Suprapubic skin (tissue), 4 donors: Measurements from ENCODE around the gene UBE2QL1.

Experiments used
- CTCF ChIP-seq, 2 donors: fragments of 200-600 bp in 1 of 2; fragments of 450-650 bp in 1 of 2; sonication (generic) in 1 of 2; IDR thresholded peaks; one replicate each; pipeline ENCODE4 v1.5.1; 2016 to 2019; ENCODE audit warnings: antibody characterized with exemption in 2 of 2, mild to moderate bottlenecking in 1 of 2, moderate library complexity in 1 of 2
- POLR2A ChIP-seq, 2 donors: fragments of 450-650 bp; IDR thresholded peaks; one replicate each; pipeline ENCODE4 v1.6.1; 2017; ENCODE audit warnings: antibody characterized with exemption in 2 of 2, mild to moderate bottlenecking in 2 of 2, moderate library complexity in 2 of 2
- POLR2AphosphoS5 ChIP-seq, 3 donors: sonication (generic); formaldehyde crosslinking; IDR thresholded peaks; one replicate each; pipeline ENCODE4 v1.6.1; 2017; ENCODE audit warnings: antibody characterized with exemption in 3 of 3

DNA sequence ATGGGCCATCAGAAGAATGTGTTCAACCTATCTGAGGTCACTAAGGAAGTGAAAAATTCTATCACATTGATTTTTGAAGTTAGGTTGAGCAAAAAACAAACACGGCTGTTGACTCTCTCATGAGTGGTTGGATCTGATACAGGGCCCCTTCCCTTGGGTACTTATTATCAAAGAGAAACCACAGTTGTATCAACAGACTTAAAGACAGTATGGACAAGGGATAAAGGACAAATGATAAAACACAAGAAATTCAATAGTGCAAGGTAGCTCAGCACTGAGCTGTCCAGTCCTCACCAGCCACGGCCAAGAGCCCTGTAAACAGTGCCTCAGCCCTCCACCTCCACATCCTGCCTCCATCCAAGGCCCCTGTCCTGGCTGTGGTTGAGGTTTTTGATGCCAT, 86.9 kb downstream of the UBE2QL1 start:
- TF ChIP-seq CTCF (IDR thresholded peaks at IDR 0.05) (no peak), POLR2A (IDR thresholded peaks at IDR 0.05) (no peak), POLR2AphosphoS5 (IDR thresholded peaks at IDR 0.05) (no peak)
